ENCODE measurements around the gene CNTNAP2. TPM values are rescaled to one million over a fixed set of nuclear protein-coding genes. Genes with fewer than 3 reads are reported as not detected.

Gene CNTNAP2
- polyA plus RNA-seq, 1 experiment, result not detected

DNA sequence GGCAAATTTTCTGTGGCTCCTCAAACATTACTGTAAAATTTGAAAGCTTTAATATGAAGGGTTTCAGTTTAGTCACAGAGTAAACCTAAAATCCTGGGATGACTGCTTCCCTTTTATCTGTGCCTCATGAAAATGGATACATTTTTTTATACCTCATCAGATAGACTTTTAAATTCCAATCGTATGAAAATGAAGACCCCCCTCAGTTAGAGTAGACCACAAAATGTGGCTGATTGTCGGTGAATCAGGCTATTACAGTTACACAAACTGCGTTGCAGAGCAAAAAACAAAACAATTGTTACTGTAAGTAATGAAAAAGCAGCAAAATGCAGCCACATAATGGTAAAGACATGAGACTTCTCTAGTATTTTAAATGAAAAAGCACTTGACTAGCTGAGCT, 296.2 kb downstream of the CNTNAP2 start:
- DNase-seq (ENCODE audit: low read depth), result no peak
- no peak for TF ChIP-seq CTCF (IDR thresholded peaks at IDR 0.05; ENCODE audit: insufficient read depth, low read depth, low read length)
- Histone ChIP-seq H3K36me3 (ENCODE audit: control insufficient read depth, insufficient read depth, low read length) (no peaks in the 10 kb centered on the region), H3K4me3 (ENCODE audit: low read depth, low read length) (no peak overlapping the region), H3K27me3 (ENCODE audit: control insufficient read depth, insufficient read depth, low read length) (no peaks in the 10 kb centered on the region)
- ChIA-PET CTCF (interaction anchor here (0.6 kb wide), 1 partner anchor 241 kb away, joined by 4 read pairs; no protein-coding TSS in a partner anchor), POLR2A (no interaction called here)

- Histone ChIP-seq H3K36me3 (ENCODE audit: control insufficient read depth, insufficient read depth, low read length) (no peaks in the 10 kb centered on the region), H3K27me3 (ENCODE audit: control insufficient read depth, insufficient read depth, low read length) (no peaks in the 10 kb centered on the region), H3K4me3 (ENCODE audit: low read depth, low read length) (no peak overlapping the region)
- POLR2A ChIA-PET, result no interaction called here
- DNase-seq (ENCODE audit: low read depth), result no peak
- no peak for TF ChIP-seq CTCF (IDR thresholded peaks at IDR 0.05; ENCODE audit: insufficient read depth, low read depth, low read length)
- CTCF ChIA-PET, result no interaction called here
These were observed 297.8 kb downstream of the CNTNAP2 start for GRCh38 chr7:146414373-146414772.

GRCh38 chr7:146414937-146415336, 298.3 kb downstream of the CNTNAP2 start:
- POLR2A ChIA-PET, result no interaction called here
- CTCF ChIA-PET, result no interaction called here

GRCh38 chr7:146417176-146417575, 300.6 kb downstream of the CNTNAP2 start:
- Histone ChIP-seq H3K36me3 (ENCODE audit: control insufficient read depth, insufficient read depth, low read length) (no peaks in the 10 kb centered on the region), H3K27me3 (ENCODE audit: control insufficient read depth, insufficient read depth, low read length) (no peaks in the 10 kb centered on the region), H3K4me3 (ENCODE audit: low read depth, low read length) (no peak overlapping the region)
- no peak for DNase-seq (ENCODE audit: low read depth)
- no peak for TF ChIP-seq CTCF (IDR thresholded peaks at IDR 0.05; ENCODE audit: insufficient read depth, low read depth, low read length)
- CTCF ChIA-PET, result no interaction called here
- POLR2A ChIA-PET, result no interaction called here

More at GRCh38 chr7:146414937-146415336, 298.3 kb downstream of the CNTNAP2 start:
- DNase-seq (ENCODE audit: low read depth), result no peak
- TF ChIP-seq CTCF (IDR thresholded peaks at IDR 0.05; ENCODE audit: insufficient read depth, low read depth, low read length), result no peak
- H3K36me3 ChIP-seq (ENCODE audit: control insufficient read depth, insufficient read depth, low read length), result no peaks in the 10 kb centered on the region
- no peaks in the 10 kb centered on the region for H3K27me3 ChIP-seq (ENCODE audit: control insufficient read depth, insufficient read depth, low read length)
- no peak overlapping the region for H3K4me3 ChIP-seq (ENCODE audit: low read depth, low read length)

DNA sequence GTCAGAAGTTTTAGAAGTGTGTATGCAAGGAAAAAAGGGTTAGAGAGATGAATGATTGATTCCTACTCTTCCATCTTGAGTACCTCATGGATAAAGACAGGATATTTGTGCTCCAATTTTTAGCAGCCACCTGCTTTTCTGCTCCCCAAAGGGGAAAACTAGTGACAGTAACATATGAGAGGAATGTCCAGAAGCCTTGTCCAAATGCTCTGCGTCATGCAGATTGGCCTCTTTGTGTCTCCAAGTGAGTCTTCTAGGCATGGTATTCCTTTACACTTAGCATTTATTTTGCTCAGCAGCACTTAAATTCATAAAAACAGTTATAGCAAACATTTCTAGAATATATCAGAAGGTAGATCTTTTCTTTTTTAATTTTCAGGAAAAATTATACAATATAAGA, 306.8 kb downstream of the CNTNAP2 start:
- Histone ChIP-seq H3K4me3 (ENCODE audit: low read depth, low read length) (no peak overlapping the region), H3K27me3 (ENCODE audit: control insufficient read depth, insufficient read depth, low read length) (no peaks in the 10 kb centered on the region), H3K36me3 (ENCODE audit: control insufficient read depth, insufficient read depth, low read length) (no peaks in the 10 kb centered on the region)
- ChIA-PET POLR2A (no interaction called here), CTCF (no interaction called here)
- TF ChIP-seq CTCF (IDR thresholded peaks at IDR 0.05; ENCODE audit: insufficient read depth, low read depth, low read length), result no peak
- DNase-seq (ENCODE audit: low read depth), result no peak

Measured in BJ (cell line).